Natural killer cell (primary cell): ENCODE measurements around the gene IFT43. TPM values are rescaled to one million over a fixed set of nuclear protein-coding genes. Genes with fewer than 3 reads are reported as not detected.

Experiments used
- ATAC-seq, 3 donors: fragments of 150-1000 bp in 2 of 3; fragments of 200-7000 bp in 1 of 3; cut with Tn5 transposase; 1 replicate in 1 of 3; 2 replicates in 2 of 3; pipeline ENCODE4 v1.10.0; 2021; ENCODE audit warnings: mild to moderate bottlenecking in 2 of 3, moderate library complexity in 2 of 3
- DNase-seq, 2 donors: peaks; one replicate each; pipeline versions ENCODE4 v3.0.0 to v3.0.0-alpha.2; 2013 to 2021; ENCODE audit warnings: mixed read lengths in 1 of 2
- H3K27ac ChIP-seq: one replicate; pipeline ENCODE4 v1.5.1; 2013; ENCODE audit warnings: mild to moderate bottlenecking, low read length
- H3K27me3 ChIP-seq: one replicate; pipeline ENCODE4 v1.6.1; 2013; ENCODE audit warnings: low read length; ENCODE audit not compliant: control insufficient read depth, insufficient read depth
- H3K36me3 ChIP-seq: one replicate; pipeline ENCODE4 v1.6.1; 2013; ENCODE audit warnings: low read length; ENCODE audit not compliant: control insufficient read depth, insufficient read depth
- H3K4me1 ChIP-seq: one replicate; pipeline ENCODE4 v1.6.1; 2013; ENCODE audit warnings: low read length; ENCODE audit not compliant: control insufficient read depth, insufficient read depth
- H3K4me3 ChIP-seq: one replicate; pipeline ENCODE4 v1.5.1; 2013; ENCODE audit warnings: low read length
- H3K9me3 ChIP-seq: one replicate; pipeline ENCODE4 v1.6.1; 2013; ENCODE audit warnings: low read length; ENCODE audit not compliant: control insufficient read depth, insufficient read depth
- H3K27ac Mint-ChIP-seq, 2 donors: one replicate each; pipeline ENCODE4 v1.8.0; 2022; ENCODE audit warnings: mild to moderate bottlenecking in 2 of 2, mixed read lengths in 2 of 2, moderate library complexity in 1 of 2
- H3K27me3 Mint-ChIP-seq, 2 donors: one replicate each; pipeline ENCODE4 v1.8.0; 2022; ENCODE audit warnings: low read depth in 2 of 2, mixed read lengths in 2 of 2
- H3K36me3 Mint-ChIP-seq: one replicate; pipeline ENCODE4 v1.8.0; 2022; ENCODE audit warnings: mixed read lengths
- H3K4me1 Mint-ChIP-seq, 2 donors: one replicate each; pipeline ENCODE4 v1.8.0; 2022; ENCODE audit warnings: mixed read lengths in 2 of 2
- H3K4me3 Mint-ChIP-seq: one replicate; pipeline ENCODE4 v1.8.0; 2022; ENCODE audit warnings: mild to moderate bottlenecking, moderate library complexity, mixed read lengths
- H3K9me3 Mint-ChIP-seq, 2 donors: one replicate each; pipeline ENCODE4 v1.8.0; 2022; ENCODE audit warnings: mixed read lengths in 2 of 2
- WGBS: methylation state at CpG from one replicate; pipeline ENCODE4 v1.1.7; 2013; ENCODE audit warnings: missing lambda C conversion rate; ENCODE audit not compliant: insufficient coverage; 5-methylcytosine and 5-hydroxymethylcytosine counted together
- intact Hi-C: fragments of 100-400 bp; cut with micrococcal nuclease; formaldehyde crosslinking; loops from one replicate; pipeline ENCODE4 v1.14.2; 2022
- total RNA-seq, 4 donors: library from RNA; stranded (reverse); fragments of 120-200 nt in 1 of 4; gene quantifications; one replicate each; pipeline versions ENCODE4 v1.2.3 to v1.2.4, GENCODE V29; 2013 to 2022
- TF ChIP-seq, protein P1 (sequence below): fragments of 200-600 bp; IDR thresholded peaks from one replicate; pipeline ENCODE4 v1.8.0; 2022; ENCODE audit warnings: antibody characterized with exemption

The IFT43 gene
- 10 to 100 TPM; 19.0 to 20.8 (median 20.7) TPM for total RNA-seq
- total RNA-seq (2013) = 17.8 TPM

- WGBS = under 1% methylated on average over 52 of the region's 52 CpGs
Observed at GRCh38 chr14:75985618-75986438, at the start of gene IFT43. Gene IFT43, plus strand, starts transcription at chr14:75985763. Its CDS starts 24 bp downstream, at chr14:75985787.

GRCh38 chr14:75939200-75939599, 46.4 kb upstream of the IFT43 start:
- Mint-ChIP-seq H3K36me3 (no peaks in the 10 kb centered on the region), H3K27me3 (no peaks in the 10 kb centered on the region), H3K27ac (no peak overlapping the region), H3K9me3 (no peaks in the 10 kb centered on the region), H3K4me1 (no peaks in the 10 kb centered on the region), H3K4me3 (no peak overlapping the region)
- Histone ChIP-seq H3K9me3 (no peaks in the 10 kb centered on the region), H3K27me3 (no peaks in the 10 kb centered on the region), H3K27ac (no peak overlapping the region), H3K4me1 (no peaks in the 10 kb centered on the region), H3K4me3 (no peak overlapping the region), H3K36me3 (no peaks in the 10 kb centered on the region)
- TF ChIP-seq, protein P1, sequence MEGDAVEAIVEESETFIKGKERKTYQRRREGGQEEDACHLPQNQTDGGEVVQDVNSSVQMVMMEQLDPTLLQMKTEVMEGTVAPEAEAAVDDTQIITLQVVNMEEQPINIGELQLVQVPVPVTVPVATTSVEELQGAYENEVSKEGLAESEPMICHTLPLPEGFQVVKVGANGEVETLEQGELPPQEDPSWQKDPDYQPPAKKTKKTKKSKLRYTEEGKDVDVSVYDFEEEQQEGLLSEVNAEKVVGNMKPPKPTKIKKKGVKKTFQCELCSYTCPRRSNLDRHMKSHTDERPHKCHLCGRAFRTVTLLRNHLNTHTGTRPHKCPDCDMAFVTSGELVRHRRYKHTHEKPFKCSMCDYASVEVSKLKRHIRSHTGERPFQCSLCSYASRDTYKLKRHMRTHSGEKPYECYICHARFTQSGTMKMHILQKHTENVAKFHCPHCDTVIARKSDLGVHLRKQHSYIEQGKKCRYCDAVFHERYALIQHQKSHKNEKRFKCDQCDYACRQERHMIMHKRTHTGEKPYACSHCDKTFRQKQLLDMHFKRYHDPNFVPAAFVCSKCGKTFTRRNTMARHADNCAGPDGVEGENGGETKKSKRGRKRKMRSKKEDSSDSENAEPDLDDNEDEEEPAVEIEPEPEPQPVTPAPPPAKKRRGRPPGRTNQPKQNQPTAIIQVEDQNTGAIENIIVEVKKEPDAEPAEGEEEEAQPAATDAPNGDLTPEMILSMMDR = no peak
- no peak for ATAC-seq
- intact Hi-C loops = no loop called here
- DNase-seq = no peak
- no CpG with 5 or more reads among the region's 1 CpG for WGBS

More at GRCh38 chr14:75985618-75986438, at the start of gene IFT43:
- peak within 1 kb of the TSS; percentile 72 for H3K4me3 ChIP-seq
- Mint-ChIP-seq H3K27me3 (no peaks in the 10 kb centered on the region), H3K4me3 (peak within 1 kb of the TSS; percentile 90), H3K9me3 (no peaks in the 10 kb centered on the region), H3K36me3 (peaks cover 8% of the 10 kb centered on the region), H3K4me1 (peaks cover 27 to 29% of the 10 kb centered on the region in 2 donors), H3K27ac (peak within 1 kb of the TSS; percentile 79 to 93)
- peak within 1 kb of the TSS; percentile 63 for H3K27ac ChIP-seq
- intact Hi-C loops = loop anchor here (2.0 kb wide), 1 partner anchor 325 kb away; the partner anchor contains the start of genes ERG28 and TTLL5
- H3K4me1 ChIP-seq = peaks cover 28% of the 10 kb centered on the region
- no peaks in the 10 kb centered on the region for H3K36me3 ChIP-seq
- TF ChIP-seq, protein P1 = no peak
- no peaks in the 10 kb centered on the region for H3K9me3 ChIP-seq
- peak; percentile 63 to 75 (median 70) for ATAC-seq
- no peaks in the 10 kb centered on the region for H3K27me3 ChIP-seq
- peak; percentile 91 to 95 for DNase-seq

DNA sequence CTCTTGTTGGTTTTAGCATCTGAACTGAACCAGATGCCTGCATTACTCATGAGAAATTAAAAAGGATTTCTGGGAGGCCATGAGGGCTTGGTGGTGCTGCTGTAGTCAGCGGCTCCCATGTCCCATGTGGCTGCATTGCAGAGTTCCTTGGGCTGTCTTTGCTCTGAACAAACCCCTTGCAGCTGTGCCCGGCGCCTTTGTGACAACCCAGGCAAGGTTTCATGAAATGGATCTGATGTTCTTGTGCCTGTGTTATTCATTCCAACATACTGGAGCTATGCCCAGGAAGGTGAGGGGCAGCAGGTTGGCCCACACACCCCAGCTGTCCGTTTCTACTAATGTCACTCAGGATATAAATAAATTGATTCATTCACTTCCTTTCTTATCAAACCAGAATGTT, 44.5 kb upstream of the IFT43 start:
- Histone ChIP-seq H3K4me1 (no peaks in the 10 kb centered on the region), H3K27ac (no peak overlapping the region), H3K9me3 (no peaks in the 10 kb centered on the region), H3K27me3 (no peaks in the 10 kb centered on the region), H3K36me3 (no peaks in the 10 kb centered on the region), H3K4me3 (no peak overlapping the region)
- WGBS = 91% methylated on average over 4 of the region's 4 CpGs
- no peaks in the 10 kb centered on the region for H3K36me3 Mint-ChIP-seq
- DNase-seq = no peak
- TF ChIP-seq, protein P1 = no peak
- H3K27me3 Mint-ChIP-seq = no peaks in the 10 kb centered on the region
- H3K9me3 Mint-ChIP-seq = no peaks in the 10 kb centered on the region
- no peak overlapping the region for H3K4me3 Mint-ChIP-seq
- ATAC-seq = no peak
- no peaks in the 10 kb centered on the region for H3K4me1 Mint-ChIP-seq
- intact Hi-C loops = no loop called here
- H3K27ac Mint-ChIP-seq = no peak overlapping the region
